ENCODE data around the gene SH3RF3. TPM values are rescaled to one million over a fixed set of nuclear protein-coding genes. Genes with fewer than 3 reads are reported as not detected.

The SH3RF3 gene
- total RNA-seq, 2 experiments from 2014 or later, result 1.9 to 2.3 TPM

GRCh38 chr2:109373791-109374547 is 245.0 kb downstream of the SH3RF3 start:
- Mint-ChIP-seq H3K27me3 (no peaks in the 10 kb centered on the region), H3K4me3 (no peak overlapping the region), H3K27ac (no peak overlapping the region), H3K4me1 (ENCODE audit: low read depth) (no peaks in the 10 kb centered on the region), H3K36me3 (ENCODE audit: low read depth) (no peaks in the 10 kb centered on the region), H3K9me3 (no peaks in the 10 kb centered on the region)
- DNase-seq, result no peak
- ATAC-seq, result no peak
- ChIA-PET POLR2A (interaction anchor here (1.1 kb wide), 1 partner anchor 12 kb away, joined by 3 read pairs; no protein-coding TSS in a partner anchor), CTCF (no interaction called here)
- intact Hi-C loops (cut with micrococcal nuclease), result no loop called here
- TF ChIP-seq, protein P1, sequence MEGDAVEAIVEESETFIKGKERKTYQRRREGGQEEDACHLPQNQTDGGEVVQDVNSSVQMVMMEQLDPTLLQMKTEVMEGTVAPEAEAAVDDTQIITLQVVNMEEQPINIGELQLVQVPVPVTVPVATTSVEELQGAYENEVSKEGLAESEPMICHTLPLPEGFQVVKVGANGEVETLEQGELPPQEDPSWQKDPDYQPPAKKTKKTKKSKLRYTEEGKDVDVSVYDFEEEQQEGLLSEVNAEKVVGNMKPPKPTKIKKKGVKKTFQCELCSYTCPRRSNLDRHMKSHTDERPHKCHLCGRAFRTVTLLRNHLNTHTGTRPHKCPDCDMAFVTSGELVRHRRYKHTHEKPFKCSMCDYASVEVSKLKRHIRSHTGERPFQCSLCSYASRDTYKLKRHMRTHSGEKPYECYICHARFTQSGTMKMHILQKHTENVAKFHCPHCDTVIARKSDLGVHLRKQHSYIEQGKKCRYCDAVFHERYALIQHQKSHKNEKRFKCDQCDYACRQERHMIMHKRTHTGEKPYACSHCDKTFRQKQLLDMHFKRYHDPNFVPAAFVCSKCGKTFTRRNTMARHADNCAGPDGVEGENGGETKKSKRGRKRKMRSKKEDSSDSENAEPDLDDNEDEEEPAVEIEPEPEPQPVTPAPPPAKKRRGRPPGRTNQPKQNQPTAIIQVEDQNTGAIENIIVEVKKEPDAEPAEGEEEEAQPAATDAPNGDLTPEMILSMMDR (IDR thresholded peaks at IDR 0.05), result no peak

DNA sequence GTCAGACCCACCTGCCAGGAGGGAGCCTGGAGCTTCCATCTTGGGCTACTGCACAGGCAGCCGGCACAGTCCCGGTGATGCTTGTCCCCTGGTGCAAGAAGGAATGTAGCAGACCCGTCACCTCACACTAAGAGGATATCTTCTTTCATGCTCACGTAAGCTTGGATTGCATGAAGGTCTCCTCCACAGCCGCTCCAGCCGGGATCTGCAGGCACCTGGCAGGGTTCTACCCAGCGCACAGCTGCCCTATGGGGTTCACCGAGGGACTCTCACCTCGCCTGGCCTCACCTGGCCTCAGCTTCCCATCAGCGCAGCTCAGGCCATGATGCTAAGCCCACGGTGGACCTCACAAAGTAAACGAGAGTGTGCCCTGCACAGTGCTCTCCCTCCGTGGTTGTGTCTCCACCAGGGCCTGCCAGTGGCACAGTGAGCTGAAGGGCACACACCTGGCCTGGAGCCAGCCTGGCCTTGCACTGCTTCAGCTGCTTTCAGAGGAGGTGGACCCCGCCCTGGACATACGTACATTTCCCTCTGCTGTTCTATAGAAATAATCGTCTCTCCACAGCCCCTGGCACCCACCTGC is 245.6 kb downstream of the SH3RF3 start:
- DNase-seq (no peak), ATAC-seq (no peak)
- Mint-ChIP-seq H3K27ac (no peak overlapping the region), H3K27me3 (no peaks in the 10 kb centered on the region), H3K9me3 (no peaks in the 10 kb centered on the region), H3K4me1 (ENCODE audit: low read depth) (no peaks in the 10 kb centered on the region), H3K4me3 (no peak overlapping the region), H3K36me3 (ENCODE audit: low read depth) (no peaks in the 10 kb centered on the region)
- intact Hi-C loops (cut with micrococcal nuclease), result no loop called here
- ChIA-PET CTCF (no interaction called here), POLR2A (interaction anchor here (1.1 kb wide), 1 partner anchor 11 kb away, joined by 3 read pairs; no protein-coding TSS in a partner anchor)
- TF ChIP-seq, protein P1 (IDR thresholded peaks at IDR 0.05), result no peak

GRCh38 chr2:109375131-109375561 is 246.1 kb downstream of the SH3RF3 start:
- Mint-ChIP-seq H3K4me3 (no peak overlapping the region), H3K36me3 (ENCODE audit: low read depth) (no peaks in the 10 kb centered on the region), H3K9me3 (no peaks in the 10 kb centered on the region), H3K27ac (no peak overlapping the region), H3K27me3 (no peaks in the 10 kb centered on the region), H3K4me1 (ENCODE audit: low read depth) (no peaks in the 10 kb centered on the region)
- ChIA-PET POLR2A (no interaction called here), CTCF (no interaction called here)
- DNase-seq (no peak), ATAC-seq (no peak)
- TF ChIP-seq, protein P1 (IDR thresholded peaks at IDR 0.05), result no peak
- intact Hi-C loops (cut with micrococcal nuclease), result no loop called here

GRCh38 chr2:109375656-109376055 is 246.7 kb downstream of the SH3RF3 start:
- no peaks in the 10 kb centered on the region for H3K27me3 Mint-ChIP-seq
- H3K9me3 Mint-ChIP-seq, result no peaks in the 10 kb centered on the region
- H3K36me3 Mint-ChIP-seq (ENCODE audit: low read depth), result no peaks in the 10 kb centered on the region
- no peak overlapping the region for H3K4me3 Mint-ChIP-seq
- ChIA-PET POLR2A (no interaction called here), CTCF (no interaction called here)
- no peak overlapping the region for H3K27ac Mint-ChIP-seq
- no peak for ATAC-seq
- TF ChIP-seq, protein P1 (IDR thresholded peaks at IDR 0.05), result no peak
- intact Hi-C loops (cut with micrococcal nuclease), result no loop called here
- no peak for DNase-seq
- no peaks in the 10 kb centered on the region for H3K4me1 Mint-ChIP-seq (ENCODE audit: low read depth)

DNA sequence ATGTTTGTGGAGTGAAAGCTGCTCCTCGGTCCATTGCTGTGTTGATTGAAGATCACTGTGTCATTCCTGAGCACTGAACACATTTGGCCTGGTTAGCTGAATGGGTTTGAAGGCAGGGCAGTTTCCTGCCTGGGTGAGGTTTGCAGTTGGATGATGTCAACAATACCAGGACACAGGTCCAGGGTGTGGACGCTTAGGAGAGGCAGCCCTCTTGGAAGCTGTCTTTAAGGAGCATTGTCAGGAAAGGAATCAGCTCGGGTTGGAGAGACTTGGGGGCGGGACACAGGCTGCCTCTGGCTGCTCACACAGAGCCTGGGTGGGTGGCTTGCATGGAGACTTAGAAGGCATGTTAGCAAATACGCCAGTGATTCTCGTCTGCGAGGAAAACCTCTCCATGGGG is 247.1 kb downstream of the SH3RF3 start:
- Mint-ChIP-seq H3K27ac (no peak overlapping the region), H3K36me3 (ENCODE audit: low read depth) (no peaks in the 10 kb centered on the region), H3K9me3 (no peaks in the 10 kb centered on the region), H3K4me1 (ENCODE audit: low read depth) (no peaks in the 10 kb centered on the region), H3K4me3 (no peak overlapping the region), H3K27me3 (no peaks in the 10 kb centered on the region)
- no peak for DNase-seq
- CTCF ChIA-PET, result no interaction called here
- ATAC-seq, result no peak
- TF ChIP-seq, protein P1 (IDR thresholded peaks at IDR 0.05), result no peak
- intact Hi-C loops (cut with micrococcal nuclease), result no loop called here
- POLR2A ChIA-PET, result interaction anchor here (0.5 kb wide), 1 partner anchor 127 kb away, joined by 4 read pairs; no protein-coding TSS in a partner anchor

Data from activated CD8-positive, alpha-beta T cell treated with anti-CD3 and anti-CD28 coated beads for 36 hours (primary cell).